ENCODE measurements around the gene PSRC1.

DNA sequence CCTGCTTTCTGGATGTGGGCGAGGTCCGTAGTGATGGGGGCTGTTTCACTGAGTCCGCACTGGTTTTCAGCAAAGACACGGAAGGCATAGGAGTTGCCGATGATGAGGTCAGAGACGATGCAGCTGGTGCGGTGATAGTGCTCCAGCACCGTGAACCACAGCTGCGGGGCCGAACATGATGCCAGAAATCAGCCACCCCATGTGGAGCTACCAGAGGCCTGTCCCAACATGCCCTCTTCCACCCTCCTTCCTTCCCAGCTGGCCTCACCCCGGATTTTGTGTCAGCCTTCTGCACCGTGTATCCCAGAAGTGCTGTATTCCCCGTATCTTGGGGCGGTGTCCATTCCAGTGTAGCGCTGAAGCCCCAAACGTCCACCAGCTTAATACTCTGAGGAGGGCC, 13.8 kb upstream of the PSRC1 start:
- TF ChIP-seq, protein P1, sequence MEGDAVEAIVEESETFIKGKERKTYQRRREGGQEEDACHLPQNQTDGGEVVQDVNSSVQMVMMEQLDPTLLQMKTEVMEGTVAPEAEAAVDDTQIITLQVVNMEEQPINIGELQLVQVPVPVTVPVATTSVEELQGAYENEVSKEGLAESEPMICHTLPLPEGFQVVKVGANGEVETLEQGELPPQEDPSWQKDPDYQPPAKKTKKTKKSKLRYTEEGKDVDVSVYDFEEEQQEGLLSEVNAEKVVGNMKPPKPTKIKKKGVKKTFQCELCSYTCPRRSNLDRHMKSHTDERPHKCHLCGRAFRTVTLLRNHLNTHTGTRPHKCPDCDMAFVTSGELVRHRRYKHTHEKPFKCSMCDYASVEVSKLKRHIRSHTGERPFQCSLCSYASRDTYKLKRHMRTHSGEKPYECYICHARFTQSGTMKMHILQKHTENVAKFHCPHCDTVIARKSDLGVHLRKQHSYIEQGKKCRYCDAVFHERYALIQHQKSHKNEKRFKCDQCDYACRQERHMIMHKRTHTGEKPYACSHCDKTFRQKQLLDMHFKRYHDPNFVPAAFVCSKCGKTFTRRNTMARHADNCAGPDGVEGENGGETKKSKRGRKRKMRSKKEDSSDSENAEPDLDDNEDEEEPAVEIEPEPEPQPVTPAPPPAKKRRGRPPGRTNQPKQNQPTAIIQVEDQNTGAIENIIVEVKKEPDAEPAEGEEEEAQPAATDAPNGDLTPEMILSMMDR (IDR thresholded peaks at IDR 0.05; ENCODE audit: extremely low read depth in 1 of 2, insufficient read depth in 1 of 2, low read depth in 1 of 2, low read length in 2 of 2), result no peak
- TF ChIP-seq JUN (IDR thresholded peaks at IDR 0.05; ENCODE audit: borderline replicate concordance, insufficient read depth, insufficient read length, low read depth) (no peak), FOS (IDR thresholded peaks at IDR 0.05; ENCODE audit: borderline replicate concordance, insufficient read depth, low read length) (no peak), POLR2A (IDR thresholded peaks at IDR 0.05; ENCODE audit: low read depth, low read length) (no peak)

All from endothelial cell of umbilical vein (primary cell).